Fibroblast of skin of back (primary cell): ENCODE results near the gene MALT1.
"Not testable (repeated sequence)": the region's sequence is repeated elsewhere in the genome, so short reads cannot be mapped to it uniquely, and the experiment has no call there.

Source experiments
- DNase-seq: peaks from one replicate; pipeline ENCODE4 v3.0.0-alpha.2; 2013

Gene MALT1

GRCh38 chr18:58776541-58776940 lies 105.3 kb downstream of the MALT1 start:
- DNase-seq, result not testable (repeated sequence)

- no peak for DNase-seq
These were observed 106.2 kb downstream of the MALT1 start for GRCh38 chr18:58777471-58777870.

DNA sequence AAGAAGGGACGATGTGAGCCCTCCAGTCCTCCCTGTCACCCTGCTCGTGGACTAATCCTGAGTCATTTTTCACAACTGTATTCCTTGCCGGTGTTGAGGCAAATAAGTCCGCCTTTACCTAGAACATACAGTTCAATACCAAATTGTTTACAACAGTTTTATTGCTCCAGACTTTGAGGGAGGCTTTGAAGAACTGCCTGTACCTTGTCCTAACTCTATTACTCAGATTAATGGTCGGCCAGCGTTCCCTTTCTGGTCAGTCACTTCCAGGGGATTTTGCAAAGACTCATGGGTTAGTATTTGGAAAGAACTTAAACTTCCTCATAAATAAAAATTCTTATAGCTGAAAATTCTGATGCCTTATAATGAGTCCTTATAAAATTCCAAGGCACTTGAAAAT lies 108.3 kb downstream of the MALT1 start:
- no peak for DNase-seq

GRCh38 chr18:58780045-58780444 lies 108.8 kb downstream of the MALT1 start:
- no peak for DNase-seq

- DNase-seq, result peak; percentile 75
These were observed 110.4 kb downstream of the MALT1 start for GRCh38 chr18:58781627-58782194.

GRCh38 chr18:58784601-58785137 lies 113.4 kb downstream of the MALT1 start:
- DNase-seq, result peak; percentile 12

DNA sequence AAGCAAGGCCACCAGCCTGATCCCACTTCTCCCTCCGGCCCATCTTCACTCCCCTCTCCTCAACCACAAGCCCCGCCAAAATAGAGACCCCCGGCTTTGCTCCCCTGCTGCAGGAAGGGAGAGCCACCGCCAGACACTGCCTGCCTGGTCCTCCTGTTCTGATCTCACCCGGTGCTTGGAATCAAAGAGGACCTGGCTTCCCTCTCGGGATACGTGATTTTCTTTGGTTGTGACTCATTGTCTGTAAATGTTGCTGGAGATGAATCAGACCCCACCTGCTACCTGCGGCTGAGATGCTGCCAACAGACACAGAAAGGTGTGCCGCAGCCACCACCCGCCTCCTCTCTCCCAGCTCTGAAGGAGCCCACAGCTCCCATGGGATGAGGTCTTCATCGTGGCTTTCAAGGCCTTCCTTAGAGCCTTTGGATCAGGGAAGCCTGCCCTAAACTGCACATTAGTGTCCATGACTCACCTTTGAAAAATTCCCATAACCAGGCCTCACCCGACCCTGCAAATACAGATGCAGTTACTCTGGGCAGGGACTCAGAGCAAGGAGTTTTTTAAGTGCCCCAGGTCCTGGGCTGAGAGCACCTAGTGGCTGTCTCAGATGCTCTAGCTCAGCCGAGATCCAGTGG lies 114.0 kb downstream of the MALT1 start:
- DNase-seq, result peak; percentile 93

DNA sequence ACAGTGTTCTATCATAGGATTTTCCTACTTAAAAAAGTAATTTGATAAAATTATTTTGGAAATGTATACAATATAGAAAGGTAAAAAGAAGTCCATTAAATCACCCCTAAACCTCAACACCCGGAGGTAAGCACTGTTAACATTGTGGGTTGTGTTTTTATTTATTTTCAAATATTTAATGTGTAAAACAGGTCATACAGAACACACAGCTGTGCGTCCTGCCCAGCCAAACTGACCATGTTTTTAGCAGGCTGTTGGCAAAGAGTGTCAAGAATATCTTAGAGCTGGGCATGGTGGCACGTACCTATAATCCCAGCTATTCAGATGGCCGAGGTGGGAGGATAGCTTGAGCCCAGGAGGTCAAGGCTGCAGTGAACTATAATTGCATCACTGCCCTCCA lies 114.6 kb downstream of the MALT1 start:
- no peak for DNase-seq

- peak; percentile 13 for DNase-seq
These were observed 116.4 kb downstream of the MALT1 start for GRCh38 chr18:58787536-58788149.

DNA sequence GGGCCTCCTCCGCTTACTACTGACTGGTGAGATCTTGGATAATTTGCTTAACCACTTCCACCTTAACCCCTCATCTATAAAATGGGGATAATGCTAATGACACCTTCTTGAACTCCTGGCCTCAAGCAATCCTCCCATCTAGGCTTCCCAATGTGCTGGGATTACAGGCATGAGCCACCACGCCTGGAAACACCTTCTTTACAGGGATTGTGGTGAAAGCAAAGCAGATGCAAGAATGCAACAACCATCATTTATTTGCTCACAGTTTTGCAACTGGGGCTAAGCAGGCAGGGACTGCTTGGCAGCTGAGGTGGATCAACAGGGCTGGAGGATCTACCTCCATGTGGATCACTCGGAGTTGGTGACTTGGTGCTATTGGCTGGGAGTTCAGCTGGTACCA lies 117.2 kb downstream of the MALT1 start:
- DNase-seq, result no peak

DNA sequence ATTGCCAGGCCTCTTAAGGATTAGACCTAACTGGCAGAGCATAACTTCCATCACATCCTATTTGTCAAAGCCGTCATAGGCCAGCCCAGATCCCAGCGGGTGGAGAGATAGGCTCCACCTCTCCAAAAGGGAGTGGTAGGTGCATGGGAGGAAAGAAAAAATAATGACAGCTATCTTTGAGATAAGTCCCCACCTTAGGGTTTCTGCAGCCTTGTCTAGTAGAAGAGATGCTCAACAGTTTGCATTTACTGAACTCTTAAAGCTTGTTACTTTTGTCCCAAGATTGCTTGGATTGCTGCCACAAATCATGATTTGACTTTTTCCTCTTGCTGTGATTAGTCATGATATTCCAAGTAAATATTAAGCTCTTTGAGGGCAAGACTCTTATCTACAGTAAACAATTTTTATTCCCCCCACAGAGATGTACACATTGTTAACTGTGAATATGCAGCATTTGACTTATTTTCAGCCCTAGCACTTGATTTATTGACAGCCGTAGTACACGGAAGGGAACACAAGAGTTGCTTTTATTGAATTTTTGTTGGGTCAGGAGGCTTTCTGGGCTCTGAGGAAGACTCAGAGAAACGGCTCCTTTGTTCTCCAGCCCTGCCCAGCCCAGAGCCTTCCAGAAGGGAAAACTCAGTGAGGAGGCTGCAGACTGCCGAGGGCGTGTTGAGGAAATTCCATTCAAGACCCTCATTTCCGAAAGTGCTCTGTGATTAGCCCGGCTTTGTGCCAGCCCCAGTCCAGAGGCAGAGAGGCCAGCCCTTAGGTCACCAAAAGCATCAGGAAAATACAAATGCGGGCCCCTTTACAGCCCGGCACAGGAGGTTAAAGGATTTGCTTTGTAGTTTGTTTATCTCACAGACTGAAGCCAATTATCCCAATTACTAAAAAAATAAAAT lies 118.0 kb downstream of the MALT1 start:
- DNase-seq, result peak; percentile 76

DNA sequence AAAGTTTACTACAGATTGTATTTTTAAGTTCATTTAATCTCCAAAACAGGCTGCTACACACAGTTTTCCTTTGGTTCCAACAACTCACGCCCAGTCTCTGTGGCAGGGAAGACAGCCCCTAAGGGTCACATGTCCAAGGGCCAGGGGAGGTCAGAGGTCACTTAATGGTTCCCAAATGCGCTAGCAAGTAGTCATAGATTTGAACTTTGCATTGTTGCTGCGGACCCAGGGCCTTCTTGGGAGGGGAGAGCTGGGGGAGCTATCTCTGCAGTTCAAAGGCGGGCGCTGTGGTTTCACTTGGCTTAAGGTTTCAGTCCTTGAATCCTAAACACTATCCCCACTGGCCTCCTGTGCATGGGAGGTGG lies 118.6 kb downstream of the MALT1 start:
- no peak for DNase-seq

- DNase-seq, result no peak
These were observed 120.8 kb downstream of the MALT1 start for GRCh38 chr18:58792086-58792485.

GRCh38 chr18:58793361-58793760 lies 122.1 kb downstream of the MALT1 start:
- peak; percentile 64 for DNase-seq

GRCh38 chr18:58796220-58796619 lies 125.0 kb downstream of the MALT1 start:
- DNase-seq, result peak; percentile 17

DNA sequence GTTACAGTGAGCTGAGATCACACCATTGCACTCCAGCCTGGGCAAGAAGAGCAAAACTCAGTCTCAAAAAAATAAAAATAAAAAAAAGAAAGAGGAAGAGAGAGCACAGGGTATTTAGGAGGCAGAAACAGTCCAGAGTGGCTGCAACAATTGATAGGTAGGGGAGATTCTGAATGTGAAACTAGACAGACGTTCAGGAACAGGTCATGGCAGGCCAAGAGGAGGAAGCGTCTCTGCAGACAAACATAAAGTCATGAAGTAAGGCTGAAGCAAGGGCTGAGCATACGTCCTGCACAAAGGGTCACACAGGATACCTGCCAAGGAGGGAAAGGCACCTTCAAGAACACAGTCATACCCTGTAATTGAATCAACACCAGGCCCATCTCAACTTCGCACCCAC lies 129.3 kb downstream of the MALT1 start:
- DNase-seq, result no peak

DNA sequence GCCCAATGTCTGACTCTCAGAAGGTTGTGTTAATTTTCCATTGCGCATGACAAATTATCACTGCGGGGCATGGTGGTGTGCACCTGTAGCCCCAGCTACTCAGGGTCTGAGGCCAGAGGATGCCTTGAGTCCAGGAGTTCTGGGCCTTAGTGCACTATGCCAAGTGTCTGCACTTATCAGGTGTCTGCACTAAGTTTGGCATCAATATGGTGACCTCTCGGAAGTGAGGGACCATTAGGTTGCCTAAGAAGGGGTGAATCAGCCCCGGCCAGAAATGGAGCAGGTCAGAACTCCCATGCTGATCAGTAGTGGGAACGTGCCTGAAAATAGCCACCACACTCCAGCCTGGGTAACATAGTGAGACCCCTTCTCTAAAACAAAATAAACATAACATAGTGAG lies 131.7 kb downstream of the MALT1 start:
- no peak for DNase-seq

GRCh38 chr18:58803978-58804377 lies 132.7 kb downstream of the MALT1 start:
- no peak for DNase-seq
